ENCODE measurements around the gene CATSPERE.

- TF ChIP-seq MAX (IDR thresholded peaks at IDR 0.05; ENCODE audit: low read depth, low read length) (no peak), CTCF (IDR thresholded peaks at IDR 0.05; ENCODE audit: low read depth, low read length) (no peak)
These were observed 54.6 kb downstream of the CATSPERE start for GRCh38 chr1:244515680-244516079.
